Measurements from ENCODE around the gene CFAP61.

DNA sequence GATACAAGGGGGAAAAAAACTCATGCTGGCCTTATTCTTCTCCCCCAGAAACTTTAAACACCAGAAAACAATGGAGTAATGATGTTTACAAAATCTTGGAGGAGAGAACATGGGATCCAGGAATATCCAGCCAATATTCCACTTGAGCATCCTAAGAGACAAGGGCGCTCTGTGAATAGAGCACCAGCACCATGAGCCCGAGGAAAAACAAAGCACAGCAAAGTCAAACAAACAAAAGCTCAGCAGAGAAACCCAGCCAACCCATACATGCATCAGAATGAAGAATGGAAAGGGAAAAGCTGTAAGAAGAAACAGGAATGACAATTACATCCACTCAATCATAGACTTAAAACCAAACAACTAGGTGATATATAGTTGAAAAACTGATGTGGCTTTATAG is 39.8 kb upstream of the CFAP61 start:
- TF ChIP-seq FOXA1 (IDR thresholded peaks at IDR 0.05; ENCODE audit: borderline replicate concordance) (no peak), POU5F1 (IDR thresholded peaks at IDR 0.05; ENCODE audit: borderline replicate concordance, low read depth, low read length, partially characterized antibody) (no peak), TAF15 (IDR thresholded peaks at IDR 0.05; ENCODE audit: low read depth, low read length) (no peak), RBM17 (IDR thresholded peaks at IDR 0.05; ENCODE audit: borderline replicate concordance, low read depth, low read length) (no peak), ZBTB8A (IDR thresholded peaks at IDR 0.05; ENCODE audit: partially characterized antibody) (no peak), TCF7L2 (IDR thresholded peaks at IDR 0.05; ENCODE audit: low read depth, low read length) (no peak), CBX5 (IDR thresholded peaks at IDR 0.05; ENCODE audit: borderline replicate concordance, low read depth) (no peak)
- TF ChIP-seq, protein P1, sequence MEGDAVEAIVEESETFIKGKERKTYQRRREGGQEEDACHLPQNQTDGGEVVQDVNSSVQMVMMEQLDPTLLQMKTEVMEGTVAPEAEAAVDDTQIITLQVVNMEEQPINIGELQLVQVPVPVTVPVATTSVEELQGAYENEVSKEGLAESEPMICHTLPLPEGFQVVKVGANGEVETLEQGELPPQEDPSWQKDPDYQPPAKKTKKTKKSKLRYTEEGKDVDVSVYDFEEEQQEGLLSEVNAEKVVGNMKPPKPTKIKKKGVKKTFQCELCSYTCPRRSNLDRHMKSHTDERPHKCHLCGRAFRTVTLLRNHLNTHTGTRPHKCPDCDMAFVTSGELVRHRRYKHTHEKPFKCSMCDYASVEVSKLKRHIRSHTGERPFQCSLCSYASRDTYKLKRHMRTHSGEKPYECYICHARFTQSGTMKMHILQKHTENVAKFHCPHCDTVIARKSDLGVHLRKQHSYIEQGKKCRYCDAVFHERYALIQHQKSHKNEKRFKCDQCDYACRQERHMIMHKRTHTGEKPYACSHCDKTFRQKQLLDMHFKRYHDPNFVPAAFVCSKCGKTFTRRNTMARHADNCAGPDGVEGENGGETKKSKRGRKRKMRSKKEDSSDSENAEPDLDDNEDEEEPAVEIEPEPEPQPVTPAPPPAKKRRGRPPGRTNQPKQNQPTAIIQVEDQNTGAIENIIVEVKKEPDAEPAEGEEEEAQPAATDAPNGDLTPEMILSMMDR (IDR thresholded peaks at IDR 0.05 in 2 of 3, conservative IDR thresholded peaks at IDR 0.05 in 1 of 3; ENCODE audit: insufficient read depth in 2 of 3, low read depth in 1 of 3, low read length in 3 of 3) = no peak
- TF ChIP-seq, protein P2, sequence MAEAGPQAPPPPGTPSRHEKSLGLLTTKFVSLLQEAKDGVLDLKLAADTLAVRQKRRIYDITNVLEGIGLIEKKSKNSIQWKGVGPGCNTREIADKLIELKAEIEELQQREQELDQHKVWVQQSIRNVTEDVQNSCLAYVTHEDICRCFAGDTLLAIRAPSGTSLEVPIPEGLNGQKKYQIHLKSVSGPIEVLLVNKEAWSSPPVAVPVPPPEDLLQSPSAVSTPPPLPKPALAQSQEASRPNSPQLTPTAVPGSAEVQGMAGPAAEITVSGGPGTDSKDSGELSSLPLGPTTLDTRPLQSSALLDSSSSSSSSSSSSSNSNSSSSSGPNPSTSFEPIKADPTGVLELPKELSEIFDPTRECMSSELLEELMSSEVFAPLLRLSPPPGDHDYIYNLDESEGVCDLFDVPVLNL (CRISPR knock-in tag; IDR thresholded peaks at IDR 0.05; ENCODE audit: low read depth) = no peak
- TF ChIP-seq, protein P3, sequence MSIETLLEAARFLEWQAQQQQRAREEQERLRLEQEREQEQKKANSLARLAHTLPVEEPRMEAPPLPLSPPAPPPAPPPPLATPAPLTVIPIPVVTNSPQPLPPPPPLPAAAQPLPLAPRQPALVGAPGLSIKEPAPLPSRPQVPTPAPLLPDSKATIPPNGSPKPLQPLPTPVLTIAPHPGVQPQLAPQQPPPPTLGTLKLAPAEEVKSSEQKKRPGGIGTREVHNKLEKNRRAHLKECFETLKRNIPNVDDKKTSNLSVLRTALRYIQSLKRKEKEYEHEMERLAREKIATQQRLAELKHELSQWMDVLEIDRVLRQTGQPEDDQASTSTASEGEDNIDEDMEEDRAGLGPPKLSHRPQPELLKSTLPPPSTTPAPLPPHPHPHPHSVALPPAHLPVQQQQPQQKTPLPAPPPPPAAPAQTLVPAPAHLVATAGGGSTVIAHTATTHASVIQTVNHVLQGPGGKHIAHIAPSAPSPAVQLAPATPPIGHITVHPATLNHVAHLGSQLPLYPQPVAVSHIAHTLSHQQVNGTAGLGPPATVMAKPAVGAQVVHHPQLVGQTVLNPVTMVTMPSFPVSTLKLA (conservative IDR thresholded peaks at IDR 0.05) = no peak
